ENCODE measurements around the gene SBNO2.

Gene SBNO2

GRCh38 chr19:1161716-1162115, 12.4 kb downstream of the SBNO2 start:
- no peak for TF ChIP-seq CTCF (conservative IDR thresholded peaks at IDR 0.05; ENCODE audit: control insufficient read depth, insufficient read depth, low read depth, low read length)
- H3K4me3 ChIP-seq (ENCODE audit: control insufficient read depth, low read depth, low read length): no peak overlapping the region
- no peak for DNase-seq (ENCODE audit: low read depth)

GRCh38 chr19:1159864-1160595, 14.0 kb downstream of the SBNO2 start:
- TF ChIP-seq CTCF (conservative IDR thresholded peaks at IDR 0.05; ENCODE audit: control insufficient read depth, insufficient read depth, low read depth, low read length): no peak

GRCh38 chr19:1158885-1159448, 15.1 kb downstream of the SBNO2 start:
- no peak for DNase-seq (ENCODE audit: low read depth)
- TF ChIP-seq CTCF (conservative IDR thresholded peaks at IDR 0.05; ENCODE audit: control insufficient read depth, insufficient read depth, low read depth, low read length): no peak
- H3K4me3 ChIP-seq (ENCODE audit: control insufficient read depth, low read depth, low read length): no peak overlapping the region

More at GRCh38 chr19:1159864-1160595, 14.0 kb downstream of the SBNO2 start:
- no peak for DNase-seq (ENCODE audit: low read depth)
- no peak overlapping the region for H3K4me3 ChIP-seq (ENCODE audit: control insufficient read depth, low read depth, low read length)

- TF ChIP-seq CTCF (conservative IDR thresholded peaks at IDR 0.05; ENCODE audit: control insufficient read depth, insufficient read depth, low read depth, low read length): no peak
- H3K4me3 ChIP-seq (ENCODE audit: control insufficient read depth, low read depth, low read length): no peak overlapping the region
- no peak for DNase-seq (ENCODE audit: low read depth)
Observed at GRCh38 chr19:1157931-1158884, 15.9 kb downstream of the SBNO2 start.

- no peak for TF ChIP-seq CTCF (conservative IDR thresholded peaks at IDR 0.05; ENCODE audit: control insufficient read depth, insufficient read depth, low read depth, low read length)
- no peak for DNase-seq (ENCODE audit: low read depth)
- H3K4me3 ChIP-seq (ENCODE audit: control insufficient read depth, low read depth, low read length): no peak overlapping the region
Observed at GRCh38 chr19:1156830-1157615, 17.0 kb downstream of the SBNO2 start.

GRCh38 chr19:1156305-1156801, 17.7 kb downstream of the SBNO2 start:
- TF ChIP-seq CTCF (conservative IDR thresholded peaks at IDR 0.05; ENCODE audit: control insufficient read depth, insufficient read depth, low read depth, low read length): no peak
- DNase-seq (ENCODE audit: low read depth): peak; percentile 64
- H3K4me3 ChIP-seq (ENCODE audit: control insufficient read depth, low read depth, low read length): no peak overlapping the region

All from fibroblast of mammary gland (primary cell).